ENCODE results near the gene CRACR2A. TPM values are rescaled to one million over a fixed set of nuclear protein-coding genes. Genes with fewer than 3 reads are reported as not detected.

The CRACR2A gene
- total and polyA plus RNA-seq, 4 donors = 1.4 to 10.2 (median 5.5) TPM

GRCh38 chr12:3607039-3607720, 145.7 kb downstream of the CRACR2A start:
- WGBS, 2 donors = 69 to 71% methylated on average over 9 of the region's 9 CpGs
- no peak overlapping the region for H3K4me3 ChIP-seq
- peaks cover 0 to 3% (median 2%) of the 10 kb centered on the region in 4 donors for H3K9me3 ChIP-seq (ENCODE audit: control insufficient read depth in 4 of 4, insufficient read depth in 3 of 4, low read length in 3 of 4)
- TF ChIP-seq, protein P1, sequence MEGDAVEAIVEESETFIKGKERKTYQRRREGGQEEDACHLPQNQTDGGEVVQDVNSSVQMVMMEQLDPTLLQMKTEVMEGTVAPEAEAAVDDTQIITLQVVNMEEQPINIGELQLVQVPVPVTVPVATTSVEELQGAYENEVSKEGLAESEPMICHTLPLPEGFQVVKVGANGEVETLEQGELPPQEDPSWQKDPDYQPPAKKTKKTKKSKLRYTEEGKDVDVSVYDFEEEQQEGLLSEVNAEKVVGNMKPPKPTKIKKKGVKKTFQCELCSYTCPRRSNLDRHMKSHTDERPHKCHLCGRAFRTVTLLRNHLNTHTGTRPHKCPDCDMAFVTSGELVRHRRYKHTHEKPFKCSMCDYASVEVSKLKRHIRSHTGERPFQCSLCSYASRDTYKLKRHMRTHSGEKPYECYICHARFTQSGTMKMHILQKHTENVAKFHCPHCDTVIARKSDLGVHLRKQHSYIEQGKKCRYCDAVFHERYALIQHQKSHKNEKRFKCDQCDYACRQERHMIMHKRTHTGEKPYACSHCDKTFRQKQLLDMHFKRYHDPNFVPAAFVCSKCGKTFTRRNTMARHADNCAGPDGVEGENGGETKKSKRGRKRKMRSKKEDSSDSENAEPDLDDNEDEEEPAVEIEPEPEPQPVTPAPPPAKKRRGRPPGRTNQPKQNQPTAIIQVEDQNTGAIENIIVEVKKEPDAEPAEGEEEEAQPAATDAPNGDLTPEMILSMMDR (IDR thresholded peaks at IDR 0.05; ENCODE audit: control extremely low read depth, extremely low read depth) = no peak
- H3K27ac ChIP-seq (ENCODE audit: low read depth in 1 of 2, low read length in 1 of 2) = no peak overlapping the region
- no peaks in the 10 kb centered on the region for H3K27me3 ChIP-seq (ENCODE audit: control insufficient read depth in 3 of 3, insufficient read depth in 3 of 3, low read length in 2 of 3)
- H3K9ac ChIP-seq (ENCODE audit: insufficient read depth in 1 of 2, low read length in 2 of 2) = no peak overlapping the region
- DNase-seq = no peak
- H3K4me1 ChIP-seq (ENCODE audit: control insufficient read depth in 5 of 5, insufficient read depth in 5 of 5, low read length in 5 of 5) = peaks cover 6 to 31% (median 9%) of the 10 kb centered on the region in 5 donors
- H3K36me3 ChIP-seq (ENCODE audit: control insufficient read depth in 4 of 4, insufficient read depth in 4 of 4, low read length in 4 of 4) = no peaks in the 10 kb centered on the region
- ATAC-seq (ENCODE audit: insufficient read depth, low FRiP score) = no peak

DNA sequence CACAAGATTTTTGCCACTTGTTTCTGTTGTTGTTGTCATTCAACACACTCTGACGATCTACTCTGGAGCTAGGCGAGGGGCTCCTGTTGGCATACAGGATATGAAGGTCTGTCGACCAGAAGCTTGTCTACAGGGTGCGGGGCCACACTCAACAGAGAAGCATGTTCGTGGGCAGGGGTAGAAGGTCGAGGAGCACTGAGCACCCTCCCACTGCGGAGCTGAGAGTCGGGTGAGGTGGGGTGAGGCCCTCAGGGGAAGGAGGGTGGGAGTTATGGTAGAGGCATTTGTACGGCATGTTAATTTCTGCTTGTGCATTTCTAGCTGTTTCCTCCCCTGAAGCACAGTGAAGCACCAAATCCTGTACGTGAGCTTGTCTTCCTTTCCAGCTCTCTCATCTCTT, 146.8 kb downstream of the CRACR2A start:
- no peaks in the 10 kb centered on the region for H3K36me3 ChIP-seq (ENCODE audit: control insufficient read depth in 4 of 4, insufficient read depth in 4 of 4, low read length in 4 of 4)
- no peak overlapping the region for H3K9ac ChIP-seq (ENCODE audit: insufficient read depth in 1 of 2, low read length in 2 of 2)
- 85 to 87% methylated on average over 10 of the region's 10 CpGs for WGBS, 2 donors
- H3K9me3 ChIP-seq (ENCODE audit: control insufficient read depth in 4 of 4, insufficient read depth in 3 of 4, low read length in 3 of 4) = peaks cover 0 to 3% (median 0%) of the 10 kb centered on the region in 4 donors
- H3K4me1 ChIP-seq (ENCODE audit: control insufficient read depth in 5 of 5, insufficient read depth in 5 of 5, low read length in 5 of 5) = peaks cover 6 to 31% (median 8%) of the 10 kb centered on the region in 5 donors
- no peak overlapping the region for H3K27ac ChIP-seq (ENCODE audit: low read depth in 1 of 2, low read length in 1 of 2)
- ATAC-seq (ENCODE audit: insufficient read depth, low FRiP score) (no peak), DNase-seq (no peak)
- TF ChIP-seq, protein P1 (IDR thresholded peaks at IDR 0.05; ENCODE audit: control extremely low read depth, extremely low read depth) = no peak
- no peaks in the 10 kb centered on the region for H3K27me3 ChIP-seq (ENCODE audit: control insufficient read depth in 3 of 3, insufficient read depth in 3 of 3, low read length in 2 of 3)
- no peak overlapping the region for H3K4me3 ChIP-seq

GRCh38 chr12:3605692-3606091, 147.2 kb downstream of the CRACR2A start:
- ATAC-seq (ENCODE audit: insufficient read depth, low FRiP score) = no peak
- Histone ChIP-seq H3K4me1 (ENCODE audit: control insufficient read depth in 5 of 5, insufficient read depth in 5 of 5, low read length in 5 of 5) (peaks cover 6 to 31% (median 8%) of the 10 kb centered on the region in 5 donors), H3K9me3 (ENCODE audit: control insufficient read depth in 4 of 4, insufficient read depth in 3 of 4, low read length in 3 of 4) (peaks cover 0 to 3% (median 0%) of the 10 kb centered on the region in 4 donors), H3K9ac (ENCODE audit: insufficient read depth in 1 of 2, low read length in 2 of 2) (no peak overlapping the region), H3K36me3 (ENCODE audit: control insufficient read depth in 4 of 4, insufficient read depth in 4 of 4, low read length in 4 of 4) (no peaks in the 10 kb centered on the region), H3K27me3 (ENCODE audit: control insufficient read depth in 3 of 3, insufficient read depth in 3 of 3, low read length in 2 of 3) (no peaks in the 10 kb centered on the region), H3K4me3 (no peak overlapping the region), H3K27ac (ENCODE audit: low read depth in 1 of 2, low read length in 1 of 2) (no peak overlapping the region)
- no peak for DNase-seq
- 85 to 87% methylated on average over 6 of the region's 6 CpGs for WGBS, 2 donors
- TF ChIP-seq, protein P1 (IDR thresholded peaks at IDR 0.05; ENCODE audit: control extremely low read depth, extremely low read depth) = no peak
